ENCODE data around the gene C1QTNF5. TPM values are rescaled to one million over a fixed set of nuclear protein-coding genes. Genes with fewer than 3 reads are reported as not detected.

C1QTNF5 gene
- total and polyA plus RNA-seq, 2 of the 8 experiments (the other 6 are each of a cell fraction or from before 2014, with no cell fraction given), result 2.2 to 2.7 TPM

DNA sequence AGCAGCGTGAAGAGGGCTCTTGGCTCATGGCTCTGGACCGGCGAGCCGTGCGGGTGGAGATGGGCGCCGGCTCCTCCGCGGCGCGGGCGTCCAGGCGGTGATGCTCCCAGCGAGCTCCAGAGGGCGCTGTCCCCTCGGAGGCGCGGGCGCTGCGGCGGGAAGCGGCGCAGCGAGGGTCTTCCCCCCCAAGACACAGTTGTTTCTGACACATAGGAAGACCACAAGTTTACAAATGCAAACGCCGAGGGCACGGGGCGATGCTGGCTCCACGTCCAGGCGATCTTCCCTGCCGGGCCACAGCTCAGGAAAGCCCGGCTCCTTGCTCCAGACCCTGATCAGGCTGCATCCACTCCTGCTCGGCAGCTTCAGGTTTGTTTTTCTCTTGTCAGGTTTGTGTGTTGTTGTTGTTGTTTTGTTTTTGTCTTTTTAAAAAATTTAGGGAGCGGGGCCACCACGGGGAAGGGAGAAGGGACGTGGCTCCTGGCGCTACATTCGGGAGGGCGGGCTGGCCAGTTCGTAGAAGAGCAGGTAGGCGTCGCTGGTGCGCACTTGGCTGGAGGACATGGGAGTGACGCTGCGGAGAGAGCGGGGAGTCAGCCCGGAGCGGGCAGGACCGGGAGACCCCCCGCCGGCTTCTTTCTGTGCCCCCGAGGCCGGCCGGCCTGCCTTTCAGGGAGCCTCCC lies 15.8 kb upstream of the C1QTNF5 start (continued):
- TF ChIP-seq CHD7 (IDR thresholded peaks at IDR 0.05; ENCODE audit: insufficient replicate concordance, low read length) (no peak), SIN3A (conservative IDR thresholded peaks at IDR 0.05 in 1 of 2, IDR thresholded peaks at IDR 0.05 in 1 of 2; ENCODE audit: low read depth in 1 of 2, low read length in 2 of 2) (peak in 1 of 2 experiments; percentile 78; a peak in 1 of 4 replicates), RAD21 (IDR thresholded peaks at IDR 0.05 in 1 of 2, conservative IDR thresholded peaks at IDR 0.05 in 1 of 2; ENCODE audit: low read depth in 2 of 2, low read length in 2 of 2) (peak; percentile 74 to 85), TEAD4 (IDR thresholded peaks at IDR 0.05; ENCODE audit: low read depth, low read length) (no peak)
- TF ChIP-seq, protein P1, sequence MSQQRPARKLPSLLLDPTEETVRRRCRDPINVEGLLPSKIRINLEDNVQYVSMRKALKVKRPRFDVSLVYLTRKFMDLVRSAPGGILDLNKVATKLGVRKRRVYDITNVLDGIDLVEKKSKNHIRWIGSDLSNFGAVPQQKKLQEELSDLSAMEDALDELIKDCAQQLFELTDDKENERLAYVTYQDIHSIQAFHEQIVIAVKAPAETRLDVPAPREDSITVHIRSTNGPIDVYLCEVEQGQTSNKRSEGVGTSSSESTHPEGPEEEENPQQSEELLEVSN (IDR thresholded peaks at IDR 0.05), result 0 out of 2 replicates have a peak, but pooled peaks have one; percentile 43

Measured in H1 (cell line).